Activated B cell treated with CpG ODN at 0.5 μM for 24 hours (primary cell): ENCODE results near the gene SLCO2A1. TPM values are rescaled to one million over a fixed set of nuclear protein-coding genes. Genes with fewer than 3 reads are reported as not detected.

Source experiments
- ATAC-seq: fragments of 200-7000 bp; cut with Tn5 transposase; one replicate; pipeline ENCODE4 v1.10.0; 2021; ENCODE audit warnings: low read depth, mild to moderate bottlenecking, moderate library complexity
- CTCF ChIA-PET: fragments of 350-600 bp; sonication (Branson Sonifier 250); formaldehyde crosslinking; loops from one replicate; lab custom pipeline; 2021; ENCODE audit warnings: antibody characterized with exemption; lab: Charles Lee
- POLR2A ChIA-PET: fragments of 350-600 bp; sonication (Branson Sonifier 250); formaldehyde crosslinking; loops from one replicate; lab custom pipeline; 2021; ENCODE audit warnings: antibody characterized with exemption; lab: Charles Lee
- DNase-seq: peaks from one replicate; pipeline ENCODE4 v3.0.0; 2022
- H3K27ac Mint-ChIP-seq: one replicate; pipeline ENCODE4 v1.8.0; 2020; ENCODE audit warnings: mixed read lengths
- H3K27me3 Mint-ChIP-seq: one replicate; pipeline ENCODE4 v1.8.0; 2021; ENCODE audit warnings: mixed read lengths
- H3K36me3 Mint-ChIP-seq: one replicate; pipeline ENCODE4 v1.8.0; 2021; ENCODE audit warnings: low read depth, mixed read lengths
- H3K4me1 Mint-ChIP-seq: one replicate; pipeline ENCODE4 v1.8.0; 2021; ENCODE audit warnings: mixed read lengths
- H3K4me3 Mint-ChIP-seq: one replicate; pipeline ENCODE4 v1.8.0; 2020; ENCODE audit warnings: mild to moderate bottlenecking, mixed read lengths
- H3K9me3 Mint-ChIP-seq: one replicate; pipeline ENCODE4 v1.8.0; 2020; ENCODE audit warnings: mixed read lengths
- intact Hi-C: fragments of 100-400 bp; cut with micrococcal nuclease; formaldehyde crosslinking; loops from one replicate; pipeline ENCODE4 v1.15.1; 2024
- total RNA-seq: library from RNA; stranded (reverse); gene quantifications from 2 replicates; pipeline ENCODE4 v1.2.3, GENCODE V29; 2022
- TF ChIP-seq, protein P1 (sequence below): fragments of 200-600 bp; IDR thresholded peaks from one replicate; pipeline ENCODE4 v1.8.0; 2022; ENCODE audit warnings: antibody characterized with exemption, mild to moderate bottlenecking

Gene SLCO2A1
- total RNA-seq, 1 donor from 2014 or later = not detected

DNA sequence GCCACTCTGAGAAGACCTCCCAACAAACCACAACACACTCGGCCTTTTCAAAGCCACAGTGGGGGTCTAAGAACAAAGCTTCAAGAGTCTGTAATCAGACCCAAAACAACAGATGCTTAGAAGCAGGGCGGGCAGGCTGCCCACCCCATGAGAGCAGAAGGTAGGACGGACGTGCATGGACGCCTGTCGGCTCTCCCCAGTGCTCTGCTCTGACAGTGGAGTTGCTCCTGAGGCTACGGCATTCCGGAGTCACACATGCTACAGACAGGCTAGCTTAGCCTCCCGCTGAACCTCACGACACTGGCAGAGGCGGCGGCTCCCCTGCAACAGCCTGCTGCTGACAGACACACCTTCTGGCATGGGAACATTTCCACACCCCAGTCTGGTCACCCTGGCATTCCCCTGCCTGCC lies 33.5 kb downstream of the SLCO2A1 start:
- TF ChIP-seq, protein P1, sequence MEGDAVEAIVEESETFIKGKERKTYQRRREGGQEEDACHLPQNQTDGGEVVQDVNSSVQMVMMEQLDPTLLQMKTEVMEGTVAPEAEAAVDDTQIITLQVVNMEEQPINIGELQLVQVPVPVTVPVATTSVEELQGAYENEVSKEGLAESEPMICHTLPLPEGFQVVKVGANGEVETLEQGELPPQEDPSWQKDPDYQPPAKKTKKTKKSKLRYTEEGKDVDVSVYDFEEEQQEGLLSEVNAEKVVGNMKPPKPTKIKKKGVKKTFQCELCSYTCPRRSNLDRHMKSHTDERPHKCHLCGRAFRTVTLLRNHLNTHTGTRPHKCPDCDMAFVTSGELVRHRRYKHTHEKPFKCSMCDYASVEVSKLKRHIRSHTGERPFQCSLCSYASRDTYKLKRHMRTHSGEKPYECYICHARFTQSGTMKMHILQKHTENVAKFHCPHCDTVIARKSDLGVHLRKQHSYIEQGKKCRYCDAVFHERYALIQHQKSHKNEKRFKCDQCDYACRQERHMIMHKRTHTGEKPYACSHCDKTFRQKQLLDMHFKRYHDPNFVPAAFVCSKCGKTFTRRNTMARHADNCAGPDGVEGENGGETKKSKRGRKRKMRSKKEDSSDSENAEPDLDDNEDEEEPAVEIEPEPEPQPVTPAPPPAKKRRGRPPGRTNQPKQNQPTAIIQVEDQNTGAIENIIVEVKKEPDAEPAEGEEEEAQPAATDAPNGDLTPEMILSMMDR = no peak
- H3K4me1 Mint-ChIP-seq = no peaks in the 10 kb centered on the region
- peaks cover 6% of the 10 kb centered on the region for H3K27me3 Mint-ChIP-seq
- no peak for DNase-seq
- H3K4me3 Mint-ChIP-seq = no peak overlapping the region
- POLR2A ChIA-PET = no interaction called here
- intact Hi-C loops = no loop called here
- no peak for ATAC-seq
- no peaks in the 10 kb centered on the region for H3K9me3 Mint-ChIP-seq
- CTCF ChIA-PET = no interaction called here
- no peak overlapping the region for H3K27ac Mint-ChIP-seq
- no peaks in the 10 kb centered on the region for H3K36me3 Mint-ChIP-seq

DNA sequence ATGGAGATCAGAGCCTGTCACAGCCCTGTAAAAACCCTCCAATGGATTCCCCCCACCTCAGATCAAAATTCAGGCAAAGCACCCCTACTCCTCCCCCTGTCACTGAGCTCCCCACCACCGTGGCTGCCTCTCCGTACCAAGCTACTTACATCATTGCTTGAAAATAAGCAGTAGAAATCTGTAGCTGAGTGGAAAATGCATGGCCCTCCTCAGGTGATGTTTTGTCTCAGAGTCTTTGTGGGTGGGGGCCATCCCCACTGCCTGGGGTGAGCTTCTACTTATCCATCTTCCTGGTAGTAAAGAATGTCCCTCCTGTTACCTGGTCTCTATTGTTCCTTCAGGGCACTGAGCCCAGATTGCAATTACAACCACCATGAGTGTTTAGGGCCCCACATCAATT lies 34.5 kb downstream of the SLCO2A1 start:
- Mint-ChIP-seq H3K4me1 (no peaks in the 10 kb centered on the region), H3K4me3 (no peak overlapping the region), H3K36me3 (no peaks in the 10 kb centered on the region), H3K27me3 (peaks cover 5% of the 10 kb centered on the region), H3K27ac (no peak overlapping the region), H3K9me3 (no peaks in the 10 kb centered on the region)
- ChIA-PET CTCF (no interaction called here), POLR2A (no interaction called here)
- intact Hi-C loops = no loop called here
- ATAC-seq (no peak), DNase-seq (no peak)
- TF ChIP-seq, protein P1 = no peak

DNA sequence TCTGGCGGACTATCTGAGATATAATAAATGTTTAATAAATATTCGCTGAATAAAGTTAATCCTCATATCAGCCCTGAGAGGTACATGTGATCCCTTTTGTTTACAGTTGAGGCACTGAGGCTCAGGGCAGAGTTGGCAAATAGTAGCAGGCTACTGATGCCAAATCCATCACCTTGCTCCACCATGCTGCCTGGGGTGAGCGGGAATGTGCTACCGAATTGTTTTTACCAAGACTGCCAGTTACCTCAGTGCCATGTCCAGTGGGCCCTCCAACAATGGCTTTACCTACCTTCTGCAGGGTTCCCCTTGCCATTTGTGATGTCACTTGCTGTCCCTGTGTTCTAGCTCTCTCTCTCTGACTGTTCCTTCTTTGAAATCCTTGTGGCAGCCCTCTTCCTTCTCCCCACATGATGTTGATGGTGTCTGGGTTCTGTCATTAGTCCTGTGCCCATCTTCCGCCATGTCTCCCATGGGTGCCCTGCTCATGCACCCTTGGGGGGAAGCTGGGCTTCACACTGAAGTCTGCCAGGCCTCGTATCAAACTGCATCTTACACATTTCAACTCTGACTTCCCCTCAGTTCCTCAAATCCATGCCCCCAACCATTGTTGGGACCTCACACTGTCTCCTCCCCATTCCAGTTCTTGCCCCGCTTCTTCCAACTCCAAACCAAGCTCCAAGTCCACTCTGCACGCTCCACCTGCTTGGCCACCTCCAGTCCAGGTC lies 35.4 kb downstream of the SLCO2A1 start:
- Mint-ChIP-seq H3K4me3 (no peak overlapping the region), H3K36me3 (no peaks in the 10 kb centered on the region), H3K9me3 (no peaks in the 10 kb centered on the region), H3K4me1 (no peaks in the 10 kb centered on the region), H3K27ac (no peak overlapping the region), H3K27me3 (peaks cover 7% of the 10 kb centered on the region)
- ChIA-PET CTCF (no interaction called here), POLR2A (no interaction called here)
- DNase-seq (no peak), ATAC-seq (no peak)
- intact Hi-C loops = no loop called here
- TF ChIP-seq, protein P1 = no peak

DNA sequence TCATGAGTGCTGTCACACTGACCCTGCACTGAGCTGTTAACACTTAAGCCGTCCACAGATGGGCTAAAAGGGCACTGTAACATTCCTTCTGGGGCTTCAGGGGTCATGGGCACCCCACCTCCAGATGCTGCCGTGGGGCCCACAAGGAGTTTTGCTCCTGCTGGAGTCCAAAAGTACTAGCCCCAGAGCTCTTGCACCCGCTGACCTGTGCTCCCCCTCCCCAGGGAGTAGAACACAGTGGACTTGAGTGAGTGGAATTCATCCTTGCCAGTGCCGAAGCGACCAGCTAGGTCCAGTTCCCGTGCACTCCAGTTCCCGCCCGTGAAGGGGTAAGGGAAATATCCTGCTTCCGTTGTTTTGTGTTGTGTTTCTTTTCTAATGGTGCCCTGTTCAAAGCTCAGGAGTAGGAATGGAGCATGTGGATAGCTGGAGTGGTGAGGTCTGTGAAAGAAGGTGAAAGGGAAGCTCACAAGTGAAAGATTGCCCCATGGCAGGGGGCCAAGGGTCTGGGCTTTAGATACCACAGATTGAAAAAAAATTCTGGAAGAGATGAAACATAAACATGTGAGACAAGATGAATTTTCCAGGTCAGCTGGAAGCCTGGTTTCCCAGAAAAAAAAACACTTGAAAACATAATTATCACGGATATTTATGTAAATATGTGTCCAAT lies 36.6 kb downstream of the SLCO2A1 start:
- CTCF ChIA-PET = no interaction called here
- TF ChIP-seq, protein P1 = no peak

DNA sequence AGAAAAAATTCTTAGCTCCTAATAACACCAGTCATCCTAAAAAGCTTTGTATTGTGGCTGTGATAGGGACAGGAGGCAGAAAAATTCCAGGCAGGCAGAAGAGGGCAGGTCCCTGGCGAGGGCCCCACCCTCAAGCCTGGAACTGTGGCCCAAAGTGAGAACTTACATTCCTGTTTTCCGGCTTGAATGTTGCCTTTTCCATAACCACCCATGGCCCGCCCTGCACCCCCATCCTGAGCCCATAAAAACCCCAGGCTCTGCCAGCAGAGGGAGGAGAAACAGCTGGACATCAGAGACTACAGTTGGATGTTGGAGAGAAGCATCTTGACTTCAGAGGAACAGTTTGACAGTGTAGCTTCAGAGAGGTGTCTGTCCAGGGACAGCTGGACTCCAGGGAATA lies 37.3 kb downstream of the SLCO2A1 start:
- H3K27ac Mint-ChIP-seq = no peak overlapping the region
- no peaks in the 10 kb centered on the region for H3K36me3 Mint-ChIP-seq
- POLR2A ChIA-PET = no interaction called here
- TF ChIP-seq, protein P1 = no peak
- intact Hi-C loops = no loop called here
- peaks cover 10% of the 10 kb centered on the region for H3K27me3 Mint-ChIP-seq
- H3K4me3 Mint-ChIP-seq = no peak overlapping the region
- no peaks in the 10 kb centered on the region for H3K4me1 Mint-ChIP-seq
- no peak for DNase-seq
- no peak for ATAC-seq
- no peaks in the 10 kb centered on the region for H3K9me3 Mint-ChIP-seq
- CTCF ChIA-PET = no interaction called here

More for the DNA sequence above, 36.6 kb downstream of the SLCO2A1 start:
- H3K27ac Mint-ChIP-seq = no peak overlapping the region
- peaks cover 8% of the 10 kb centered on the region for H3K27me3 Mint-ChIP-seq
- intact Hi-C loops = no loop called here
- H3K36me3 Mint-ChIP-seq = no peaks in the 10 kb centered on the region
- H3K4me3 Mint-ChIP-seq = no peak overlapping the region
- DNase-seq (no peak), ATAC-seq (no peak)
- no peaks in the 10 kb centered on the region for H3K4me1 Mint-ChIP-seq
- no peaks in the 10 kb centered on the region for H3K9me3 Mint-ChIP-seq
- POLR2A ChIA-PET = no interaction called here
